ENCODE data around the gene RSAD1. TPM values are rescaled to one million over a fixed set of nuclear protein-coding genes. Genes with fewer than 3 reads are reported as not detected.

RSAD1 gene
- total RNA-seq, 3 donors from 2014 or later (not counting 1 experiment from before 2014, with no cell fraction given) = 49.0 to 71.3 (median 56.5) TPM

GRCh38 chr17:50492214-50492613 is 13.6 kb downstream of the RSAD1 start:
- Mint-ChIP-seq H3K9me3 (no peaks in the 10 kb centered on the region), H3K36me3 (no peaks in the 10 kb centered on the region), H3K4me1 (no peaks in the 10 kb centered on the region), H3K4me3 (no peak overlapping the region), H3K27ac (no peak overlapping the region), H3K27me3 (ENCODE audit: low read depth in 2 of 2) (no peaks in the 10 kb centered on the region)
- no peaks in the 10 kb centered on the region for H3K27me3 ChIP-seq (ENCODE audit: control insufficient read depth, insufficient read depth, low read length)
- DNase-seq = no peak
- H3K4me3 ChIP-seq (ENCODE audit: low read length) = no peak overlapping the region
- no peak for ATAC-seq
- TF ChIP-seq CTCF (IDR thresholded peaks at IDR 0.05) = no peak
- WGBS (ENCODE audit: insufficient coverage) = 100% methylated on average over 2 of the region's 8 CpGs
- H3K9me3 ChIP-seq (ENCODE audit: control insufficient read depth, insufficient read depth, low read length) = no peaks in the 10 kb centered on the region
- no peaks in the 10 kb centered on the region for H3K36me3 ChIP-seq (ENCODE audit: control insufficient read depth, insufficient read depth, low read length)
- intact Hi-C loops (cut with micrococcal nuclease) = no loop called here
- no peak overlapping the region for H3K27ac ChIP-seq (ENCODE audit: low read length)
- no peaks in the 10 kb centered on the region for H3K4me1 ChIP-seq (ENCODE audit: control insufficient read depth, insufficient read depth, low read length)

GRCh38 chr17:50493744-50494143 is 15.1 kb downstream of the RSAD1 start:
- no peak for TF ChIP-seq CTCF (IDR thresholded peaks at IDR 0.05)
- no peak overlapping the region for H3K27ac Mint-ChIP-seq
- intact Hi-C loops (cut with micrococcal nuclease) = no loop called here
- H3K9me3 ChIP-seq (ENCODE audit: control insufficient read depth, insufficient read depth, low read length) = no peaks in the 10 kb centered on the region
- H3K27me3 Mint-ChIP-seq (ENCODE audit: low read depth in 2 of 2) = no peaks in the 10 kb centered on the region
- no peak for ATAC-seq
- H3K36me3 ChIP-seq (ENCODE audit: control insufficient read depth, insufficient read depth, low read length) = no peaks in the 10 kb centered on the region
- H3K9me3 Mint-ChIP-seq = no peaks in the 10 kb centered on the region
- no peaks in the 10 kb centered on the region for H3K4me1 Mint-ChIP-seq
- H3K36me3 Mint-ChIP-seq = no peaks in the 10 kb centered on the region
- no peaks in the 10 kb centered on the region for H3K4me1 ChIP-seq (ENCODE audit: control insufficient read depth, insufficient read depth, low read length)
- H3K4me3 Mint-ChIP-seq = no peak overlapping the region
- DNase-seq = no peak
- 78% methylated on average over 2 of the region's 3 CpGs for WGBS (ENCODE audit: insufficient coverage)
- H3K4me3 ChIP-seq (ENCODE audit: low read length) = no peak overlapping the region
- H3K27me3 ChIP-seq (ENCODE audit: control insufficient read depth, insufficient read depth, low read length) = no peaks in the 10 kb centered on the region
- no peak overlapping the region for H3K27ac ChIP-seq (ENCODE audit: low read length)

GRCh38 chr17:50495217-50495823 is 16.7 kb downstream of the RSAD1 start:
- Histone ChIP-seq H3K4me1 (ENCODE audit: control insufficient read depth, insufficient read depth, low read length) (no peaks in the 10 kb centered on the region), H3K4me3 (ENCODE audit: low read length) (no peak overlapping the region), H3K27me3 (ENCODE audit: control insufficient read depth, insufficient read depth, low read length) (no peaks in the 10 kb centered on the region), H3K36me3 (ENCODE audit: control insufficient read depth, insufficient read depth, low read length) (no peaks in the 10 kb centered on the region), H3K9me3 (ENCODE audit: control insufficient read depth, insufficient read depth, low read length) (no peaks in the 10 kb centered on the region), H3K27ac (ENCODE audit: low read length) (no peak overlapping the region)
- Mint-ChIP-seq H3K27me3 (ENCODE audit: low read depth in 2 of 2) (peaks cover 0 to 2% of the 10 kb centered on the region in 2 donors), H3K27ac (no peak overlapping the region), H3K9me3 (no peaks in the 10 kb centered on the region), H3K4me1 (no peaks in the 10 kb centered on the region), H3K4me3 (no peak overlapping the region), H3K36me3 (no peaks in the 10 kb centered on the region)
- no peak for DNase-seq
- no peak for ATAC-seq
- intact Hi-C loops (cut with micrococcal nuclease) = no loop called here
- WGBS (ENCODE audit: insufficient coverage) = 98% methylated on average over 4 of the region's 8 CpGs
- TF ChIP-seq CTCF (IDR thresholded peaks at IDR 0.05) = no peak

- DNase-seq (no peak), ATAC-seq (no peak)
- H3K36me3 Mint-ChIP-seq = no peaks in the 10 kb centered on the region
- peaks cover 0 to 2% of the 10 kb centered on the region in 2 donors for H3K27me3 Mint-ChIP-seq (ENCODE audit: low read depth in 2 of 2)
- no peaks in the 10 kb centered on the region for H3K9me3 Mint-ChIP-seq
- Histone ChIP-seq H3K4me1 (ENCODE audit: control insufficient read depth, insufficient read depth, low read length) (no peaks in the 10 kb centered on the region), H3K4me3 (ENCODE audit: low read length) (no peak overlapping the region), H3K27me3 (ENCODE audit: control insufficient read depth, insufficient read depth, low read length) (no peaks in the 10 kb centered on the region), H3K27ac (ENCODE audit: low read length) (no peak overlapping the region), H3K36me3 (ENCODE audit: control insufficient read depth, insufficient read depth, low read length) (no peaks in the 10 kb centered on the region), H3K9me3 (ENCODE audit: control insufficient read depth, insufficient read depth, low read length) (no peaks in the 10 kb centered on the region)
- no peak overlapping the region for H3K27ac Mint-ChIP-seq
- no peaks in the 10 kb centered on the region for H3K4me1 Mint-ChIP-seq
- intact Hi-C loops (cut with micrococcal nuclease) = no loop called here
- 91% methylated on average over 7 of the region's 8 CpGs for WGBS (ENCODE audit: insufficient coverage)
- no peak for TF ChIP-seq CTCF (IDR thresholded peaks at IDR 0.05)
- no peak overlapping the region for H3K4me3 Mint-ChIP-seq
These were observed 17.3 kb downstream of the RSAD1 start for GRCh38 chr17:50495918-50496317.
